ENCODE results near the gene MCHR2. TPM values are rescaled to one million over a fixed set of nuclear protein-coding genes. Genes with fewer than 3 reads are reported as not detected.

The MCHR2 gene
- total RNA-seq, 1 donor = not detected

DNA sequence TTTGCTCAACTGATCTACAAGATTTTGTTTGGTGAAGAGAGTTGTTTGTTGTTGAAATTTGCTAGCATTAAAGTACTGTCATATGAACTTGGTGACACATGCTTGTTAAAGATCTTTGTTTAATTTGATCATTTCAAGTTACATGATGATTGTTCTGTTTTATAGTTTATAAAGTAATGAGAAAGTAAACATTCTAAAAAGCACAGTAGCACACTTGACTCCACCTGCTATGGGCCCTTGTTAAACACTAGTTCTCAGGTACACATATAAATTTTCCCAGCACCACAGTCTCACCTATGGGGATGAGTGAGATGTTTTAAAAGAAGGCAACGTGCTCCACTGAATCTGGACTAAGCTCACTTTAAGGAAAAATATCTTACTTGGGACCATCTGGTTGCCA lies 14.1 kb downstream of the MCHR2 start:
- Histone ChIP-seq H4K20me1 (ENCODE audit: insufficient read depth, low read length) (no peaks in the 10 kb centered on the region), H3K36me3 (ENCODE audit: insufficient read depth, low read length) (no peaks in the 10 kb centered on the region), H3K27ac (ENCODE audit: low read depth, low read length) (no peak overlapping the region), H3K79me2 (ENCODE audit: insufficient read depth, low read length) (no peaks in the 10 kb centered on the region), H3K27me3 (ENCODE audit: insufficient read depth, low read length) (no peaks in the 10 kb centered on the region), H2AFZ (ENCODE audit: low read length) (no peak overlapping the region), H3K4me2 (ENCODE audit: insufficient read depth, low read length) (no peak overlapping the region), H3K4me3 (ENCODE audit: insufficient read depth, low read length) (no peak overlapping the region), H3K9me3 (ENCODE audit: low read depth, low read length) (no peaks in the 10 kb centered on the region), H3K4me1 (ENCODE audit: insufficient read depth, low read length) (no peaks in the 10 kb centered on the region)
- no peak for DNase-seq (ENCODE audit: insufficient read length, low spot score, missing footprints)
- TF ChIP-seq, protein P1, sequence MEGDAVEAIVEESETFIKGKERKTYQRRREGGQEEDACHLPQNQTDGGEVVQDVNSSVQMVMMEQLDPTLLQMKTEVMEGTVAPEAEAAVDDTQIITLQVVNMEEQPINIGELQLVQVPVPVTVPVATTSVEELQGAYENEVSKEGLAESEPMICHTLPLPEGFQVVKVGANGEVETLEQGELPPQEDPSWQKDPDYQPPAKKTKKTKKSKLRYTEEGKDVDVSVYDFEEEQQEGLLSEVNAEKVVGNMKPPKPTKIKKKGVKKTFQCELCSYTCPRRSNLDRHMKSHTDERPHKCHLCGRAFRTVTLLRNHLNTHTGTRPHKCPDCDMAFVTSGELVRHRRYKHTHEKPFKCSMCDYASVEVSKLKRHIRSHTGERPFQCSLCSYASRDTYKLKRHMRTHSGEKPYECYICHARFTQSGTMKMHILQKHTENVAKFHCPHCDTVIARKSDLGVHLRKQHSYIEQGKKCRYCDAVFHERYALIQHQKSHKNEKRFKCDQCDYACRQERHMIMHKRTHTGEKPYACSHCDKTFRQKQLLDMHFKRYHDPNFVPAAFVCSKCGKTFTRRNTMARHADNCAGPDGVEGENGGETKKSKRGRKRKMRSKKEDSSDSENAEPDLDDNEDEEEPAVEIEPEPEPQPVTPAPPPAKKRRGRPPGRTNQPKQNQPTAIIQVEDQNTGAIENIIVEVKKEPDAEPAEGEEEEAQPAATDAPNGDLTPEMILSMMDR (IDR thresholded peaks at IDR 0.05; ENCODE audit: extremely low read depth, low read depth, low read length) = no peak

GRCh38 chr6:99967052-99967451 lies 27.0 kb downstream of the MCHR2 start:
- Histone ChIP-seq H3K27ac (ENCODE audit: low read depth, low read length) (no peak overlapping the region), H3K4me3 (ENCODE audit: insufficient read depth, low read length) (no peak overlapping the region), H3K9me3 (ENCODE audit: low read depth, low read length) (no peaks in the 10 kb centered on the region), H3K4me1 (ENCODE audit: insufficient read depth, low read length) (no peaks in the 10 kb centered on the region), H3K36me3 (ENCODE audit: insufficient read depth, low read length) (no peaks in the 10 kb centered on the region), H4K20me1 (ENCODE audit: insufficient read depth, low read length) (no peaks in the 10 kb centered on the region), H3K4me2 (ENCODE audit: insufficient read depth, low read length) (no peak overlapping the region), H3K79me2 (ENCODE audit: insufficient read depth, low read length) (no peaks in the 10 kb centered on the region), H3K27me3 (ENCODE audit: insufficient read depth, low read length) (no peaks in the 10 kb centered on the region), H2AFZ (ENCODE audit: low read length) (no peak overlapping the region)
- no peak for DNase-seq (ENCODE audit: insufficient read length, low spot score, missing footprints)
- TF ChIP-seq, protein P1 (IDR thresholded peaks at IDR 0.05; ENCODE audit: extremely low read depth, low read depth, low read length) = no peak

- H3K79me2 ChIP-seq (ENCODE audit: insufficient read depth, low read length) = no peaks in the 10 kb centered on the region
- TF ChIP-seq, protein P1 (IDR thresholded peaks at IDR 0.05; ENCODE audit: extremely low read depth, low read depth, low read length) = no peak
- no peaks in the 10 kb centered on the region for H3K9me3 ChIP-seq (ENCODE audit: low read depth, low read length)
- H3K4me2 ChIP-seq (ENCODE audit: insufficient read depth, low read length) = no peak overlapping the region
- no peaks in the 10 kb centered on the region for H3K36me3 ChIP-seq (ENCODE audit: insufficient read depth, low read length)
- H2AFZ ChIP-seq (ENCODE audit: low read length) = no peak overlapping the region
- H3K4me1 ChIP-seq (ENCODE audit: insufficient read depth, low read length) = no peaks in the 10 kb centered on the region
- H3K27ac ChIP-seq (ENCODE audit: low read depth, low read length) = no peak overlapping the region
- H3K4me3 ChIP-seq (ENCODE audit: insufficient read depth, low read length) = no peak overlapping the region
- no peaks in the 10 kb centered on the region for H4K20me1 ChIP-seq (ENCODE audit: insufficient read depth, low read length)
- no peak for DNase-seq (ENCODE audit: insufficient read length, low spot score, missing footprints)
- no peaks in the 10 kb centered on the region for H3K27me3 ChIP-seq (ENCODE audit: insufficient read depth, low read length)
Measured at GRCh38 chr6:99960027-99960426, 34.0 kb downstream of the MCHR2 start.

- Histone ChIP-seq H3K4me2 (ENCODE audit: insufficient read depth, low read length) (no peak overlapping the region), H3K27me3 (ENCODE audit: insufficient read depth, low read length) (no peaks in the 10 kb centered on the region), H3K79me2 (ENCODE audit: insufficient read depth, low read length) (no peaks in the 10 kb centered on the region), H3K4me1 (ENCODE audit: insufficient read depth, low read length) (no peaks in the 10 kb centered on the region), H3K9me3 (ENCODE audit: low read depth, low read length) (no peaks in the 10 kb centered on the region), H2AFZ (ENCODE audit: low read length) (no peak overlapping the region), H3K27ac (ENCODE audit: low read depth, low read length) (no peak overlapping the region), H3K36me3 (ENCODE audit: insufficient read depth, low read length) (no peaks in the 10 kb centered on the region), H4K20me1 (ENCODE audit: insufficient read depth, low read length) (no peaks in the 10 kb centered on the region), H3K4me3 (ENCODE audit: insufficient read depth, low read length) (no peak overlapping the region)
- no peak for DNase-seq (ENCODE audit: insufficient read length, low spot score, missing footprints)
- TF ChIP-seq, protein P1 (IDR thresholded peaks at IDR 0.05; ENCODE audit: extremely low read depth, low read depth, low read length) = no peak
Measured at GRCh38 chr6:99951016-99951805, 42.8 kb downstream of the MCHR2 start.

Measured in osteoblast (primary cell).